HG03378 (cell line): ENCODE data around the gene CHAC2.
"Not testable (repeated sequence)": the region's sequence is repeated elsewhere in the genome, so short reads cannot be mapped to it uniquely, and the experiment has no call there.

Experiments used
- ATAC-seq: cut with Tn5 transposase; IDR thresholded peaks from one replicate; pipeline ENCODE4 v1.9.1; 2021; ENCODE audit warnings: mild to moderate bottlenecking, moderate library complexity; ENCODE audit not compliant: unreplicated experiment

The CHAC2 gene

DNA sequence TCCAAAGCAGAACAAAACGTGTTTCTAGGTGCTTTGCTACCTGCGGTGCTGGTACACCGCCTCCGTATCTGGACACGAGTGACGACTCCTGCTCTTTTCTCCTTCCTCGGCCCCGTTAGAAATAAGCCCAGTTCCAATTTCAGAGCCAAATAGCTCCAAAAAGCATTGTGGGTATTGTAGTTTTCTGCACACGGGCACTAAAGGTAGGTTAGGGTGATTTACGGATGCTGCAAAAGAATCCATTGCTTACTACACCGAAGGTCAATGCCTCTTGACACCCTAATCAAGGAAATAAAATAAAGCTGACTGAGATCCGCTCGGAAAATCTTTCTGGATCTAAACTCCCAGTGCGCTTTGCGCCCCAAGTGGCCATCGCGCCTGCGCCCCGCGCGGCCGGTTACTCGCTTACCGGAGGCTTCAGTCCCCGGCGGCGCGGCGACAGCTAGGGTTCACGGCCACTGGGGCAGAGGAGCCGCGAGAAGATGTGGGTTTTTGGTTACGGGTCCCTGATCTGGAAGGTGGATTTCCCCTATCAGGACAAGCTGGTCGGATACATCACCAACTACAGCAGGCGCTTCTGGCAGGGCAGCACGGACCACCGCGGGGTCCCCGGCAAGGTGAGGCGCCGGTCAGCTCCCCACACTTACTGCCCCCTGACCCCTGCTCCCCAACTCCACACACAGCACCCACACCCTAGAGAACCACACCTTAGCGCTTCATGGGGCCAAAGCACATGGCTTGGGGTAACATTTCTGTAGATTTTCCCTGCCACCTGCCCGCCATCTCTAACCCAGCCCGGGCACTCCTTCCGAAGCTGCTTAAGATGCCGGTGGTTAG is at the start of gene CHAC2:
CHAC2 (plus strand) TSS at position 400 of the 837 bp plus-strand sequence; CDS start at position 483, 83 bp downstream.
- ATAC-seq = peak; percentile 90

GRCh38 chr2:53720944-53721343 is 46.7 kb upstream of the CHAC2 start:
- not testable (repeated sequence) for ATAC-seq

DNA sequence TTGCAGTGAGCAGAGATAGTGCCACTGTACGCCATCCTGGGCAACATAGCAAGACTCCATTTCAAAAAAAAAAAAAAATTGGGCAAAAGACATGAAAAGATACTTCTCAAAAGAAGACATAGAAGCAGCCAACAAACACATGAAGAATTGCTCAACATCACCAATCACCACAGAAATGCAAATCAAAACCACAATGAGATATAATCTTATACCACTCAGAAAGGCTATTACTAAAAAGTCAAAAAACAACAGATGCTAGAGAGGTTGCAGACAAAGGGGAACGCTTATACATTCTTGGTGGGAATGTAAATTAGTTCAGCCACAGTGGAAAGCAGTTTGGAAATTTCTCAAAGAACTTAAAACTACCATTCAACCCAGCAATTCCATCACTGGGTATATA is 43.1 kb upstream of the CHAC2 start:
- ATAC-seq = no peak

DNA sequence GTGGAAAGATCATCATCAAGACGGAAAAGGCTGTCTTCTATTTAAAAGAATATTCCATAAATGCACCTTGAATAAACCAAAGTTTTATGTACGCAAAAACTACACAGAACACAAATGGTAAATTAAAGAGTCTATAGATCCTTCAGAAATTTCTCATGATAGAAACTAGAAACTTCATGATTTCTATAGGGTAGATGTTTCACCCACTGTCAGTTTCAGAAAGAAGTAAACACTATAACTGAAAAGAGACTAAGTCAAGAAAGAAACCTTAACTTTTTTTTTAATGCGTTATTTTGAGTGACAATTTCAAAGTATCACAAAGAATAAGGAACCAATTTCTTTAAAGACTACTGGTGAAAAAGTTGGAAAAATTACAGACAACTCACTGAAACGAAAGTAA is 41.9 kb upstream of the CHAC2 start:
- ATAC-seq = no peak

DNA sequence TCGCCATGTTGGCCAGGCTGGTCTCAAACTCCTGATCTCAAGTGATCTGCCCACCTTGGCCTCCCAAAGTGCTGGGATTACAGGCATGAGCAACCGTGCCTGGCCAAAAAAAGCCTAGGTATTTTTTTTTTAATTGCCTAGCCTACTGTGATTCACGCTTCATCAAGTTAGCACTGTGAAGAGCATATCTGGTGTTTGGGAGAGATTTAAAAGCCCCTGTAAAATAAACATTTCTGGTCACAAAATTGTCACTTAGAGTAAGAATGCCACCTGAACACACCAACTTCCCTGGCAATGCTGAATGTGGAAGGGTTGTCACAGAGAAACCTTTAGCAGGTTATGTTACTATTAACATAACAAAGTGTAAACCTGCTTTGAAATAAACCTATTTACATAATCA is 39.7 kb upstream of the CHAC2 start:
- no peak for ATAC-seq

GRCh38 chr2:53729143-53729762 is 38.4 kb upstream of the CHAC2 start:
- no peak for ATAC-seq

DNA sequence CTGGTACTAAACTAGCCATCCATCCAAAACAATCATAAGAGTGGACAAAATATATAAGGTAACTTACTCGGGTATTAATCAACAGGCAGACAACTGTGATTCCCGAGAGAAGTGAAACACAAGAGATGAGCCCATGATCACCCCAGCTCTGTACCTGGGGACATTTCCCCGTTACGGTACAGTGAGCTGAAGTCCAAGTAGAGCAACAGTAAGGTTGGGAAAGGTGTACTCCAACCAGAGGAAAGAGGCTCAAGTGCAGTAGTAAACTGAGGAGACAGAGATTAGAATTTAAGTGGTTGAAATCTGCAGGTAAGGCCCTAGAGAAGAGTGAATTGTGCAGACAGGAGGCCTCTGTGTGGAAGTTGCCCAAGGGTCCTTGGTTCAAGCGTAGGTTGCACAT is 30.5 kb upstream of the CHAC2 start:
- ATAC-seq = no peak

DNA sequence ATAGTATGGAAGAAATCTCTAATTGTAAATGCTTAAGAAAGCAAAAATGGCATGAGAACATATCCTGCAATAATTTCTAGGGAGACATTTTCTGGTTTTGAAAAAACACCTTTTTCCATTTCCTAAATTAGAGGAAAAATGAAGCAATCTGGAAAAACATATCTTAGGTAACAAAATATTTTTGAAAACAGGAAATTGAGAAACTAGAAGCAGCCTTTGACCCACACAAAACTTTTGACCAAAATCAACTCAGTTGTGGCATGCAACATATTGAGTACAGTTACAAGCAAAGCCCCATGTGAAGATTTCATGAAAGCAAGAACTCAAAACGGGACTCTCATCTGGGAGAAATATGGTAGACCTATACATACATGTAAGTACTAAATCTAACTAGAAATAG is 28.6 kb upstream of the CHAC2 start:
- no peak for ATAC-seq

GRCh38 chr2:53740170-53740569 is 27.4 kb upstream of the CHAC2 start:
- no peak for ATAC-seq

- no peak for ATAC-seq
Measured at GRCh38 chr2:53744395-53745065, 23.1 kb upstream of the CHAC2 start.

DNA sequence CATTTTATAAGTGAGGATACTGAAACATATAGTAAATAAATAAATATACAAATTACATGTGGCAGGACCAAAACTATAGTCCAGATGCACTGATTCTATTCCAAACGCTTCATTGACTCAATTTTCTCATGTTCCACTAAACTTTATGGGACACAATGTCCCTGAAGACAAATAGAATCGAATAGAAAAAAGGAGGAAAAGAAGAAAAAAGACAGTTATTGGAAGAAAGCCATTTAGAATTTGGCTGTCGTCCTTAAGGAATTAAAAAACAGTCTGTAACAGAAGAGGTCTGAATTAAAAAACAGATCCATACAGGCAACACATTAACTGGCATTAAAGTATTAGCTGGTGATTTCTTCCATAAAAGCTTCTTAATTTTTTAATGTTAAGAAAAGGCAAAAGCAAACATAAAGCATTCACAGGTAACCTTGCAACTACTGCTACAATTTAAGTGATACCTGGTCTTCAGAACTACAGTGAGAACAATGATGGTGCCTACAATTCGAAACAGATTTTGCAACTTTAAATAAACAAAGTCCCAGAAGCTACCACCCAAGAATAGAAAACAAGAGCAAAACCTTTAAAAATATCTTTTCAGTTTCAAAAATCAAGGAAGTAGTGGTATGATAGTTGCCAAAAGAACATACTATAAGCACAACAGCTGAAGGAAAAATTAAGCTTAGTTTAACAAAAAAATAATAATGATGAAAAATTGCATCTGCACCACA is 17.4 kb upstream of the CHAC2 start:
- ATAC-seq = no peak

GRCh38 chr2:53751728-53752127 is 15.9 kb upstream of the CHAC2 start:
- ATAC-seq = peak; percentile 97

DNA sequence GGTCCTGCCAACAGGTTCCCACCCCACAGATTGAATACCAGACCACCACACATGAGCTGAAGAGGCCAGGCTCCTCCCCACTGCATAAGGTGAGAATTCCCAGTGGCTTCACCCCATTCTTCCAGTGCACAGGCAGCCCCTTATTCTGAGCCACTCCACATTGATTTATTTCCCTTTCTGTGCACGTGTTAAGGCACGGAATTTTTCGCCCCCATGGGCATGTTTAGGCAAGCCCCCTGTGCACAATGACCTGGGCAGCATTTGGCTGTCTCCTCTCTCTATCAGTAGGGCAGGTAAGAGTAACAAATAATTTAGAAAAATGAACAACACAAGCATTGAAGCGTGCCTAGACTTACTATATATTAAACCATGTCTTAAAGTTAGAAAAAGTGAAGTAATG is 15.2 kb upstream of the CHAC2 start:
- ATAC-seq = no peak

DNA sequence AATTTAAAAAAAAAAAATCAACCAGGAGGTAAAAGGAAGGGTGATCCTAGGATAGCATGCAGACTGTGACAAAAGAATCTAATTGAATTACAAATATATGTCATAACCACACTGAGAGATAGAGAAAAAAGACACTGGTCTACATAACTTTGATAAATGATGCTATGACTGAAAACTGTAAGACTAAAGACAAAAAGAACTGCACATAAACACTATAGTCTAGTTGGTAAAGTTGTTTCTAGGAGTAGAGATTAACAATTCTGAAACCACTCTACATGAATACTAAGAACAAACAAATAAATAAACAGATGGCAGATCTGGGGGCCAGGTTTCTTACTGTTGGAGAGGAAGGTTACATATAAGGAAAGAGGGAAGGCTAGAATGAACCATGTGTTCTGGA is 14.6 kb upstream of the CHAC2 start:
- no peak for ATAC-seq

DNA sequence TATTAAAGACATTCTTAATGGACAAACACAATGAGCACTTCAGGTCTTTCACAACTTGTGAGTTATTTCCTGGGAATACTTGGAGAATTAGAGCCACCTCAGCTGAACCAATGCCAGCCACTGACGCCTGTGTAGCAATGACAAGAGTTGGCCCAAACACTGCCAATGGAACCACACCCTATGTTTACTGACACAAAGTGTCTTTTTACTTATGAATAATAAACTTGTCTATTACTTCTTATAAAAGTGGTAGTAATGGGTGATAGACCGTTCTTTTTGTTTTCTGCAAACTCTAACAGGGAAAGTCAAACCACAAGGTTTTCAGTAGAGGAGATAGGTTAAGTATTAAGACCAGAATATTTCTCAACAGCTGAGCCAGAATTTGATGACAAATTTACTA is 12.5 kb upstream of the CHAC2 start:
- ATAC-seq = no peak

DNA sequence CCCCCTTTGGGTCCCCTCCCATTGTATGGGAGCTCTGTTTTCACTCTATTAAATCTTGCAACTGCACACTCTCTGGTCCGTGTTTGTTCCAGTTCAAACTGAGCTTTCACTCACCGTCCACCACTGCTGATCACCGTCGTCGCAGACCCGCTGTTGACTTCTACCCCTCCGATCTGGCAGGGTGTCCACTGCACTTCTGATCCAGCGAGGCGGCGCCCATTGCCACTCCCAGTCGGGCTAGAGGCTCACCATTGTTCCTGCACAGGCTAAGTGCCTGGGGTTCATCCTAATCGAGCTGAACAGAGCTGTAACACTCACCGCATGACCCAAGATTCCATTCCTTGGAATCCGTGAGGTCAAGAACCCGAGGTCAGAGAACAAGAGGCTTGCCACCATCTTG is 11.0 kb upstream of the CHAC2 start:
- ATAC-seq = no peak

DNA sequence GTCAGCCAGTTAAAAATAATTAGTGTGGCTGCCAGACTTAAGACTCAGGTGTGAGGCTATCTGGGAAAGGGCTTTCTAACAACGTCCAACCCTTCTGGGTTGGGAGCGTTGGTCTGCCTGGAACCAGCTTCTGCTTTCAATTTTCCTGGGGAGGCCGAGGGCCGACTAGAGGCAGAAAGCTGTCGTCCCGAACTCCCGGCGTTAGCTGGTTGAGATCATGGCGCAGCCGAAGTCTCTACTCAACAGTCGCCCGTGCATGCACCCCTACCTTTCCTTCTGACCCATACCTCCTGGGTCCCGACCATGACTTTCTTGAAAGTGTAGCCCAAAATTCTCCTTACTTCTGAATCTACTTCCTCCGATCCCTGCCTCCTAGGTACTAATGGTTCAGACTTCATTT is 10.4 kb upstream of the CHAC2 start:
- ATAC-seq = not testable (repeated sequence)

DNA sequence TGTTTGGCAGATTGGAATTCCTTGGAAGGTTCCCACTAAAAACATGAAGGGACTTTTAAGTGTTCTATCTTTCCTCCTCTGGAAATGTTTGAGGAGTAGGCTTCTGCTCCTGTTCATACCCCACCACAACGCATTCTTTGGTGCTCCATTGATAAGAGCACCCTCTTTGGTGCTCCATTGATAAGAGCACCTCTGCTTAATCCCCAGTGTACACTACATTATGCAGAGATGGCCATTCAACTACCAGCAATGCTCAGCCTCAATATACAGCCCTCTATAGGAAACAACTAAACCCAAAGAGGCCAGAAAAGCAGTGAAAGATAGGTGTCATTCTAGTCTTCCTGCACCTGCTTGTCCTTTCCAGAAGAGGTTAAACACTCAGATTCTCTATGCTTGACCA is 1.8 kb upstream of the CHAC2 start:
- no peak for ATAC-seq

GRCh38 chr2:53768242-53768542 is 588 bp downstream of the CHAC2 start:
- ATAC-seq = peak; percentile 31

GRCh38 chr2:53769318-53769945 is 1.8 kb downstream of the CHAC2 start:
- ATAC-seq = no peak

GRCh38 chr2:53770264-53770663 is 2.7 kb downstream of the CHAC2 start:
- no peak for ATAC-seq
